CD14-positive monocyte (primary cell): ENCODE results near the gene ZNF586. TPM values are rescaled to one million over a fixed set of nuclear protein-coding genes. Genes with fewer than 3 reads are reported as not detected.
"Not testable (repeated sequence)": the region's sequence is repeated elsewhere in the genome, so short reads cannot be mapped to it uniquely, and the experiment has no call there.

Experiments used
- DNase-seq, 3 donors: peaks; one replicate each; pipeline ENCODE4 v3.0.0-alpha.2; 2011 to 2022
- H2AFZ ChIP-seq: 2 replicates; pipeline ENCODE4 v1.6.0; 2012; ENCODE audit warnings: mild to moderate bottlenecking, low read depth, low read length, inconsistent platforms; ENCODE audit not compliant: insufficient read depth, poor library complexity, severe bottlenecking
- H3K27ac ChIP-seq, 2 donors: 1 replicate in 1 of 2; 2 replicates in 1 of 2; pipeline ENCODE4 v1.5.1; 2012 to 2013; ENCODE audit warnings: low read length in 2 of 2, control low read depth in 1 of 2, inconsistent platforms in 1 of 2, low read depth in 1 of 2, mild to moderate bottlenecking in 1 of 2
- H3K27me3 ChIP-seq, 2 donors: one replicate each; pipeline versions ENCODE4 v1.6.0 to v1.6.1; 2011 to 2013; ENCODE audit warnings: low read length in 2 of 2; ENCODE audit not compliant: control insufficient read depth in 2 of 2, insufficient read depth in 2 of 2
- H3K36me3 ChIP-seq, 2 donors: replicated peaks in 1 of 2; 1 replicate in 1 of 2; 2 replicates in 1 of 2; pipeline versions ENCODE4 v1.5.1 to v1.6.1; 2012 to 2013; ENCODE audit warnings: low read length in 2 of 2, control low read depth in 1 of 2, inconsistent platforms in 1 of 2, mild to moderate bottlenecking in 1 of 2; ENCODE audit not compliant: insufficient read depth in 2 of 2, control insufficient read depth in 1 of 2
- H3K4me1 ChIP-seq, 2 donors: 1 replicate in 1 of 2; 2 replicates in 1 of 2; pipeline versions ENCODE4 v1.5.1 to v1.6.1; 2012 to 2013; ENCODE audit warnings: low read length in 2 of 2, control low read depth in 1 of 2, inconsistent platforms in 1 of 2, mild to moderate bottlenecking in 1 of 2, moderate library complexity in 1 of 2; ENCODE audit not compliant: insufficient read depth in 2 of 2, control insufficient read depth in 1 of 2
- H3K4me2 ChIP-seq: replicated peaks from 2 replicates; pipeline ENCODE3; 2012; ENCODE audit warnings: low read length, moderate library complexity, mild to moderate bottlenecking; ENCODE audit not compliant: poor library complexity, severe bottlenecking; ENCODE audit errors: extremely low read depth
- H3K4me3 ChIP-seq, 3 experiments: fragments of 200-600 bp in 1 of 3; sonication (generic) in 1 of 3; replicated peaks in 1 of 3; 1 replicate in 2 of 3; 2 replicates in 1 of 3; pipeline ENCODE4 v1.5.1; 2011 to 2013; ENCODE audit warnings: low read length in 3 of 3, mild to moderate bottlenecking in 3 of 3, control low read depth in 2 of 3, low read depth in 2 of 3, inconsistent platforms in 1 of 3, moderate library complexity in 1 of 3
- H3K79me2 ChIP-seq: 2 replicates; pipeline ENCODE4 v1.6.0; 2012; ENCODE audit warnings: mild to moderate bottlenecking, control low read depth, inconsistent platforms, low read length, moderate library complexity; ENCODE audit not compliant: insufficient read depth
- H3K9ac ChIP-seq: 2 replicates; pipeline ENCODE4 v1.6.0; 2017; ENCODE audit warnings: low read length, mild to moderate bottlenecking; ENCODE audit not compliant: insufficient read depth, poor library complexity, severe bottlenecking
- H3K9me3 ChIP-seq, 2 donors: replicated peaks in 1 of 2; 1 replicate in 1 of 2; 2 replicates in 1 of 2; pipeline versions ENCODE4 v1.5.1 to v1.6.1; 2012 to 2013; ENCODE audit warnings: low read length in 2 of 2, control low read depth in 1 of 2; ENCODE audit not compliant: control insufficient read depth in 1 of 2, insufficient read depth in 1 of 2
- H4K20me1 ChIP-seq: 2 replicates; pipeline ENCODE4 v1.6.0; 2012; ENCODE audit warnings: mild to moderate bottlenecking, low read length, control low read depth, moderate library complexity; ENCODE audit not compliant: insufficient read depth
- H3K27ac Mint-ChIP-seq, 7 donors: one replicate each; pipeline ENCODE4 v1.8.0; 2020; ENCODE audit warnings: mild to moderate bottlenecking in 7 of 7, mixed read lengths in 7 of 7, moderate library complexity in 6 of 7, inconsistent platforms in 2 of 7
- H3K27me3 Mint-ChIP-seq, 3 donors: one replicate each; pipeline ENCODE4 v1.8.0; 2021 to 2022; ENCODE audit warnings: low read depth in 3 of 3, mild to moderate bottlenecking in 3 of 3, mixed read lengths in 3 of 3, moderate library complexity in 3 of 3, inconsistent platforms in 1 of 3
- H3K36me3 Mint-ChIP-seq, 2 donors: one replicate each; pipeline ENCODE4 v1.8.0; 2020; ENCODE audit warnings: mixed read lengths in 2 of 2, inconsistent platforms in 1 of 2, mild to moderate bottlenecking in 1 of 2
- H3K4me1 Mint-ChIP-seq: one replicate; pipeline ENCODE4 v1.8.0; 2020; ENCODE audit warnings: mild to moderate bottlenecking, mixed read lengths
- H3K4me3 Mint-ChIP-seq, 2 donors: one replicate each; pipeline ENCODE4 v1.8.0; 2020; ENCODE audit warnings: mild to moderate bottlenecking in 2 of 2, mixed read lengths in 2 of 2, moderate library complexity in 1 of 2
- H3K9me3 Mint-ChIP-seq, 7 donors: one replicate each; pipeline ENCODE4 v1.8.0; 2020 to 2022; ENCODE audit warnings: mixed read lengths in 7 of 7, mild to moderate bottlenecking in 6 of 7, moderate library complexity in 6 of 7, inconsistent platforms in 2 of 7
- WGBS: methylation state at CpG from one replicate; pipeline ENCODE4 v1.1.5; 2013; ENCODE audit warnings: missing lambda C conversion rate; ENCODE audit not compliant: insufficient coverage; 5-methylcytosine and 5-hydroxymethylcytosine counted together
- intact Hi-C, 2 donors: fragments of 100-400 bp; cut with micrococcal nuclease; formaldehyde crosslinking; loops; one replicate each; pipeline versions ENCODE4 v1.15.0 to v1.15.1; 2023
- polyA plus RNA-seq, 3 donors: library from polyadenylated mRNA; depleted of rRNA in 1 of 3; unstranded in 2 of 3; stranded (reverse) in 1 of 3; fragments of 300-500 nt in 2 of 3; fragments of >200 nt in 1 of 3; fragmentation: Illumina TruSeq in 2 of 3; gene quantifications; 1 replicate in 2 of 3; 2 replicates in 1 of 3; pipeline ENCODE4 v1.2.3, GENCODE V29; 2012 to 2021
- TF ChIP-seq, protein P1 (sequence below): fragments of 200-600 bp; IDR thresholded peaks from one replicate; pipeline ENCODE4 v1.8.0; 2022; ENCODE audit warnings: antibody characterized with exemption, mild to moderate bottlenecking

Gene ZNF586
- polyA plus RNA-seq, 3 donors = 7.7 to 10.5 (median 10.2) TPM

DNA sequence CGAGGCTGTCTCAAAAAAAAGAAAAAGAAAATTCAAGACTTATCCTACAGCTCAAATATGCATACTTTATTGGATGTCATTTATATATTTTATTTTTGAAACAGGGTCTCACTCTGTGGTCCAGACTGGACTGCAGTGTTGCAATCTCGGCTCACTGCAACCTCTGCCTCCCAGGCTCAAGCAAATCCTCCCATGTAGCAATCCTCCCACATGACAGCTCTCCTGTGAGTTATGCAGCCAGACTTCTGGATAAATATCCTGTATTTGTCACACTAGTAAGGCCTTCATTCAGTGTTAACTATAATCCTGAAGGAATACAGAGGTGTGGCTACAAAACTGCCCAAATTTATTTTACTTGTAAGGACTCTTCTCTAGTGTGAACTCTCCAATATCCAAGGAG, 38.1 kb downstream of the ZNF586 start:
- no peaks in the 10 kb centered on the region for H3K9me3 Mint-ChIP-seq
- Histone ChIP-seq H4K20me1 (no peaks in the 10 kb centered on the region), H3K4me1 (peaks cover 14 to 16% of the 10 kb centered on the region in 2 donors), H3K4me2 (no peak overlapping the region), H2AFZ (no peak overlapping the region), H3K27me3 (no peaks in the 10 kb centered on the region), H3K27ac (no peak overlapping the region), H3K79me2 (no peaks in the 10 kb centered on the region), H3K9me3 (no peaks in the 10 kb centered on the region), H3K4me3 (no peak overlapping the region), H3K36me3 (peaks cover 18 to 55% of the 10 kb centered on the region in 2 donors), H3K9ac (no peak overlapping the region)
- WGBS = 83% methylated on average over 1 of the region's 2 CpGs
- peaks cover 40 to 66% of the 10 kb centered on the region in 2 donors for H3K36me3 Mint-ChIP-seq
- H3K4me1 Mint-ChIP-seq = peaks cover 31% of the 10 kb centered on the region
- DNase-seq = no peak
- no peak overlapping the region for H3K4me3 Mint-ChIP-seq
- intact Hi-C loops = no loop called here
- peaks cover 0 to 6% (median 0%) of the 10 kb centered on the region in 3 donors for H3K27me3 Mint-ChIP-seq
- H3K27ac Mint-ChIP-seq = no peak overlapping the region
- TF ChIP-seq, protein P1, sequence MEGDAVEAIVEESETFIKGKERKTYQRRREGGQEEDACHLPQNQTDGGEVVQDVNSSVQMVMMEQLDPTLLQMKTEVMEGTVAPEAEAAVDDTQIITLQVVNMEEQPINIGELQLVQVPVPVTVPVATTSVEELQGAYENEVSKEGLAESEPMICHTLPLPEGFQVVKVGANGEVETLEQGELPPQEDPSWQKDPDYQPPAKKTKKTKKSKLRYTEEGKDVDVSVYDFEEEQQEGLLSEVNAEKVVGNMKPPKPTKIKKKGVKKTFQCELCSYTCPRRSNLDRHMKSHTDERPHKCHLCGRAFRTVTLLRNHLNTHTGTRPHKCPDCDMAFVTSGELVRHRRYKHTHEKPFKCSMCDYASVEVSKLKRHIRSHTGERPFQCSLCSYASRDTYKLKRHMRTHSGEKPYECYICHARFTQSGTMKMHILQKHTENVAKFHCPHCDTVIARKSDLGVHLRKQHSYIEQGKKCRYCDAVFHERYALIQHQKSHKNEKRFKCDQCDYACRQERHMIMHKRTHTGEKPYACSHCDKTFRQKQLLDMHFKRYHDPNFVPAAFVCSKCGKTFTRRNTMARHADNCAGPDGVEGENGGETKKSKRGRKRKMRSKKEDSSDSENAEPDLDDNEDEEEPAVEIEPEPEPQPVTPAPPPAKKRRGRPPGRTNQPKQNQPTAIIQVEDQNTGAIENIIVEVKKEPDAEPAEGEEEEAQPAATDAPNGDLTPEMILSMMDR = no peak

DNA sequence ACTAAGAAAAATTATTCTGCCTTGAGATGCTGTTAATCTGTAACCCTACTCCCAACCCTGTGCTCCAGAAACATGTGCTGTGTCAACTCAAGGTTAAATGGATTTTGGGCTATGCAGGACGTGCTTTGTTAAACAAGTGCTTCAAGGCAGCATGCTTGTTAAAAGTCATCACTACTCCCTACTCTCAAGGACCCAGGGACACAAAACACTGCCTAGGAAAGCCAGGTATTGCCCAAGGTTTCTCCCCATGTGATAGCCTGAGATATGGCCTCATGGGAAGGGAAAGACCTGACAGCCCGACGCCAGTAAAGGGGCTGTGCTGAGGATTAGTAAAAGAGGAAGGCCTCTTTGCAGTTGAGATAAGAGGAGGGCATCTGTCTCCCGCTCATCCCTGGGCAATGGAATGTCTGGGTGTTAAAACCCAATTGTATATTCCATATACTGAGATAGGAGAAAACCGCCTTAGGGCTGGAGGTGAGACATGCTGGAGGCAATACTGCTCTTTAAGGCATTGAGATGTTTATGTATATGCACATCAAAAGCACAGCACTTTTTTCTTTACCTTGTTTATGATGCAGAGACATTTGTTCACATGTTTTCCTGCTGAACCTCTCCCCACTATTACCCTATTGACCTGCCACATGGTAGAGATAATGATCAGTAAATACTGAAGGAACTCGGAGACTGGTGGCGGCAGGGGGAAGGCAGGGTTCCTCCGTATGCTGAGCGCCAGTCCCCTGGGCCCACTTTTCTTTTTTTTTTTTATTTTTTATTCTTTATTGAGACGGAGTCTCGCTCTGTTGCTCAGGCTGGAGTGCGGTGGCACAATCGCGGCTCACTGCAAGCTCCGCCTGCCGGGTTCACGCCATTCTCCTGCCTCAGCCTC, 41.2 kb downstream of the ZNF586 start:
- WGBS = 96% methylated on average over 10 of the region's 17 CpGs
- H3K4me1 Mint-ChIP-seq = peaks cover 31% of the 10 kb centered on the region
- not testable (repeated sequence) for H3K9me3 ChIP-seq, H3K4me3 Mint-ChIP-seq, H3K9ac ChIP-seq, H3K4me2 ChIP-seq, H3K27ac Mint-ChIP-seq, H4K20me1 ChIP-seq, H3K27me3 ChIP-seq, H3K79me2 ChIP-seq, H2AFZ ChIP-seq, H3K27me3 Mint-ChIP-seq, DNase-seq, H3K4me3 ChIP-seq, H3K27ac ChIP-seq, H3K9me3 Mint-ChIP-seq
- Histone ChIP-seq H3K36me3 (peaks cover 18 to 61% of the 10 kb centered on the region in 2 donors), H3K4me1 (peaks cover 28 to 34% of the 10 kb centered on the region in 2 donors)
- intact Hi-C loops = loop anchor here in 1 of 2 donors (5.0 kb wide), 1 partner anchor 38 kb away; no protein-coding TSS in a partner anchor
- H3K36me3 Mint-ChIP-seq = peaks cover 37 to 64% of the 10 kb centered on the region in 2 donors
